Osteoblast (primary cell): Measurements from ENCODE around the gene EVC2. TPM values are rescaled to one million over a fixed set of nuclear protein-coding genes. Genes with fewer than 3 reads are reported as not detected.
A peak's percentile ranks its signal among the peaks of the same experiment; 100 is the strongest.

Experiments
- DNase-seq: peaks from one replicate; pipeline ENCODE4 v3.0.0; 2011; ENCODE audit warnings: low spot score, mixed read lengths; ENCODE audit not compliant: insufficient read length; ENCODE audit errors: missing footprints
- H2AFZ ChIP-seq: 2 replicates; pipeline ENCODE4 v1.6.0; 2011; ENCODE audit warnings: mild to moderate bottlenecking, low read length
- H3K27ac ChIP-seq: 2 replicates; pipeline ENCODE4 v1.5.1; 2011; ENCODE audit warnings: mild to moderate bottlenecking, low read depth, low read length, moderate library complexity
- H3K27me3 ChIP-seq: 2 replicates; pipeline ENCODE4 v1.6.0; 2012; ENCODE audit warnings: mild to moderate bottlenecking, control low read depth, inconsistent platforms, low read length, moderate library complexity; ENCODE audit not compliant: insufficient read depth
- H3K36me3 ChIP-seq: 2 replicates; pipeline ENCODE4 v1.5.1; 2011; ENCODE audit warnings: mild to moderate bottlenecking, low read length, control low read depth, moderate library complexity; ENCODE audit not compliant: insufficient read depth
- H3K4me1 ChIP-seq: 2 replicates; pipeline ENCODE4 v1.5.1; 2011; ENCODE audit warnings: mild to moderate bottlenecking, low read length, control low read depth, moderate library complexity; ENCODE audit not compliant: insufficient read depth
- H3K4me2 ChIP-seq: 2 replicates; pipeline ENCODE4 v1.6.0; 2011; ENCODE audit warnings: mild to moderate bottlenecking, low read length; ENCODE audit not compliant: insufficient read depth
- H3K4me3 ChIP-seq: fragments of 200-600 bp; sonication (generic); 3 replicates; pipeline ENCODE4 v1.5.1; 2012; ENCODE audit warnings: mild to moderate bottlenecking, low read length, inconsistent platforms; ENCODE audit not compliant: insufficient read depth
- H3K79me2 ChIP-seq: 2 replicates; pipeline ENCODE4 v1.6.0; 2012; ENCODE audit warnings: mild to moderate bottlenecking, low read length, control low read depth, inconsistent platforms; ENCODE audit not compliant: insufficient read depth
- H3K9me3 ChIP-seq: 2 replicates; pipeline ENCODE4 v1.5.1; 2011; ENCODE audit warnings: low read depth, low read length, control low read depth
- H4K20me1 ChIP-seq: 2 replicates; pipeline ENCODE4 v1.6.0; 2012; ENCODE audit warnings: mild to moderate bottlenecking, low read length, control low read depth; ENCODE audit not compliant: insufficient read depth
- total RNA-seq: library from RNA; depleted of rRNA; stranded (reverse); fragments of >200 nt; gene quantifications from 2 replicates; pipeline ENCODE4 v1.2.3, GENCODE V29; 2012
- TF ChIP-seq, protein P1 (sequence below): IDR thresholded peaks from 2 replicates; pipeline ENCODE4 v1.5.1; 2011; ENCODE audit warnings: mild to moderate bottlenecking, low read depth, low read length, moderate library complexity; ENCODE audit errors: extremely low read depth

The EVC2 gene, protein sequence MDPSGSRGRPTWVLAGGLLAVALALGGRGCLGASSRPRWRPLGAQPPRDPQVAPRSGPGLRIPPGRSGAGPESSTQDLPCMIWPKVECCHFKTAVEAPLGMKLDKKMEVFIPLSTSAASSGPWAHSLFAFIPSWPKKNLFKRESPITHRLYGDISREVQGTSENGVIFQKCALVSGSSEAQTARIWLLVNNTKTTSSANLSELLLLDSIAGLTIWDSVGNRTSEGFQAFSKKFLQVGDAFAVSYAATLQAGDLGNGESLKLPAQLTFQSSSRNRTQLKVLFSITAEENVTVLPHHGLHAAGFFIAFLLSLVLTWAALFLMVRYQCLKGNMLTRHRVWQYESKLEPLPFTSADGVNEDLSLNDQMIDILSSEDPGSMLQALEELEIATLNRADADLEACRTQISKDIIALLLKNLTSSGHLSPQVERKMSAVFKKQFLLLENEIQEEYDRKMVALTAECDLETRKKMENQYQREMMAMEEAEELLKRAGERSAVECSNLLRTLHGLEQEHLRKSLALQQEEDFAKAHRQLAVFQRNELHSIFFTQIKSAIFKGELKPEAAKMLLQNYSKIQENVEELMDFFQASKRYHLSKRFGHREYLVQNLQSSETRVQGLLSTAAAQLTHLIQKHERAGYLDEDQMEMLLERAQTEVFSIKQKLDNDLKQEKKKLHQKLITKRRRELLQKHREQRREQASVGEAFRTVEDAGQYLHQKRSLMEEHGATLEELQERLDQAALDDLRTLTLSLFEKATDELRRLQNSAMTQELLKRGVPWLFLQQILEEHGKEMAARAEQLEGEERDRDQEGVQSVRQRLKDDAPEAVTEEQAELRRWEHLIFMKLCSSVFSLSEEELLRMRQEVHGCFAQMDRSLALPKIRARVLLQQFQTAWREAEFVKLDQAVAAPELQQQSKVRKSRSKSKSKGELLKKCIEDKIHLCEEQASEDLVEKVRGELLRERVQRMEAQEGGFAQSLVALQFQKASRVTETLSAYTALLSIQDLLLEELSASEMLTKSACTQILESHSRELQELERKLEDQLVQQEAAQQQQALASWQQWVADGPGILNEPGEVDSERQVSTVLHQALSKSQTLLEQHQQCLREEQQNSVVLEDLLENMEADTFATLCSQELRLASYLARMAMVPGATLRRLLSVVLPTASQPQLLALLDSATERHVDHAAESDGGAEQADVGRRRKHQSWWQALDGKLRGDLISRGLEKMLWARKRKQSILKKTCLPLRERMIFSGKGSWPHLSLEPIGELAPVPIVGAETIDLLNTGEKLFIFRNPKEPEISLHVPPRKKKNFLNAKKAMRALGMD
- total RNA-seq = 17.4 and 19.2 TPM in 2 replicates

DNA sequence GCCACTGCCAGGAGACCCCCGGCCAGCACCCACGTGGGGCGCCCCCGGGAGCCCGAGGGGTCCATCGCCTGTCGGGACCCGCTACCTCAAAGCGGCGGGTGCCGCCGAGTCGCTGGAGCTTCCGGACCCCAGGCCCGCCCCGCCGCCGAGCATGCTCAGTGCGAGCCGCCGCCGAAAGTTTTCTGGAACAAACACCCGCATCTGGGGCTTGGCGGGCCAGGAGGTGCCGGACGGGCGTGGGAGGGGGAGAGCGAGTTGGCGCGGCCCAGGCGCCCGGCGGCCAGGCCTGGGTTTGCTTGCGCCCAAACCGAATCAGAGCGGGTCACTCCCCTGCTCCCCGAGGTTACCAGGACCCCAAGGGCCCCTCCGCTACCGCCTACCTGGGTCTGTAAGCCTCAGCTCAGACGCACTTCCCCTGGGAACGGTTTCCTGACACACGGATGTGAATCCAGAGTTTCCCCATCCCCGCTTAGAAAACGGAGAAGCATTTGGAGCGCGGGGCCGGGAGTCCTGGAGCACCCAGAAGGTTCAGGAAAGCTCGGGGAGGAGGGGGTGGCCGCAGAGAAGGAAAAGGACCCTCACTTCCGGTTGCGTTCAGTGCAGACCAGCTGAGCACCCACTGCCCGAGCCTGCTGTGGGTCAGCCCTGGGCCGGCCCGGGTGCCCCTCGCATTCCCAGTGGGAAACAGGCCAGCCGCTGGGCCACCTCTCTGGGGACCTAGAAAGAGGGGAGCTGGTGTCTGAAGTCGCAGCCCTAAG is at the start of gene EVC2:
TSS of gene EVC2 (minus strand) at position 111 of the 758 bp plus-strand sequence. CDS start at position 65, 46 bp downstream.
- H3K27ac ChIP-seq = peak within 1 kb of the TSS; percentile 66
- H2AFZ ChIP-seq = peak within 1 kb of the TSS; percentile 96
- TF ChIP-seq, protein P1, sequence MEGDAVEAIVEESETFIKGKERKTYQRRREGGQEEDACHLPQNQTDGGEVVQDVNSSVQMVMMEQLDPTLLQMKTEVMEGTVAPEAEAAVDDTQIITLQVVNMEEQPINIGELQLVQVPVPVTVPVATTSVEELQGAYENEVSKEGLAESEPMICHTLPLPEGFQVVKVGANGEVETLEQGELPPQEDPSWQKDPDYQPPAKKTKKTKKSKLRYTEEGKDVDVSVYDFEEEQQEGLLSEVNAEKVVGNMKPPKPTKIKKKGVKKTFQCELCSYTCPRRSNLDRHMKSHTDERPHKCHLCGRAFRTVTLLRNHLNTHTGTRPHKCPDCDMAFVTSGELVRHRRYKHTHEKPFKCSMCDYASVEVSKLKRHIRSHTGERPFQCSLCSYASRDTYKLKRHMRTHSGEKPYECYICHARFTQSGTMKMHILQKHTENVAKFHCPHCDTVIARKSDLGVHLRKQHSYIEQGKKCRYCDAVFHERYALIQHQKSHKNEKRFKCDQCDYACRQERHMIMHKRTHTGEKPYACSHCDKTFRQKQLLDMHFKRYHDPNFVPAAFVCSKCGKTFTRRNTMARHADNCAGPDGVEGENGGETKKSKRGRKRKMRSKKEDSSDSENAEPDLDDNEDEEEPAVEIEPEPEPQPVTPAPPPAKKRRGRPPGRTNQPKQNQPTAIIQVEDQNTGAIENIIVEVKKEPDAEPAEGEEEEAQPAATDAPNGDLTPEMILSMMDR = no peak
- peak within 1 kb of the TSS; percentile 87 for H3K4me3 ChIP-seq
- peak within 1 kb of the TSS; percentile 91 for H3K4me2 ChIP-seq
- peaks cover 38% of the 10 kb centered on the region for H3K4me1 ChIP-seq
- DNase-seq = peak; percentile 96
- H3K36me3 ChIP-seq = no peaks in the 10 kb centered on the region
- peaks cover 32% of the 10 kb centered on the region for H4K20me1 ChIP-seq
- H3K27me3 ChIP-seq = no peaks in the 10 kb centered on the region
- peaks cover 53% of the 10 kb centered on the region for H3K79me2 ChIP-seq
- H3K9me3 ChIP-seq = no peaks in the 10 kb centered on the region

DNA sequence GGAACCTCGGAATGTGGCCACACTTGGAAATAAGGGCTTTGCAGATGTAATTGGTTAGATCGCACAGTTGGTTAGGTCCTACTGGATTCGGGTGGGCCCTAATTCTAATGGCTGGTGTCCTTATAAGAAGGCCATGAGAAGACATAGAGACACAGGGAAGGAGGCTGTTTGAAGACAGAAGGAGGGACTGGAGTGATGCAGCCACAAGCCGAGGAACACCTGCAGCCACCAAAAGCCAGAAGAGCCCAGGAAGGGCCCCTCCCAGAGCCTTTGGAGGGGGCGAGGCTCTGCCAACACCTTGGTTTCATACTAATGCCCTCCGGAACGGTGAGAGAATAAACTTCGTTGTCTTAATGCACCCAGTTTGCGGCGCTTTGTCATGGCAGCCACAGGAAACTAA is 49.6 kb upstream of the EVC2 start:
- Histone ChIP-seq H4K20me1 (peaks cover 3% of the 10 kb centered on the region), H3K9me3 (no peaks in the 10 kb centered on the region), H3K4me2 (no peak overlapping the region), H3K27me3 (no peaks in the 10 kb centered on the region), H3K27ac (peak overlapping the region; percentile 88), H3K79me2 (peaks cover 15% of the 10 kb centered on the region), H3K36me3 (peaks cover 60% of the 10 kb centered on the region), H3K4me3 (no peak overlapping the region), H2AFZ (no peak overlapping the region), H3K4me1 (peaks cover 31% of the 10 kb centered on the region)
- TF ChIP-seq, protein P1 = no peak
- DNase-seq = no peak

DNA sequence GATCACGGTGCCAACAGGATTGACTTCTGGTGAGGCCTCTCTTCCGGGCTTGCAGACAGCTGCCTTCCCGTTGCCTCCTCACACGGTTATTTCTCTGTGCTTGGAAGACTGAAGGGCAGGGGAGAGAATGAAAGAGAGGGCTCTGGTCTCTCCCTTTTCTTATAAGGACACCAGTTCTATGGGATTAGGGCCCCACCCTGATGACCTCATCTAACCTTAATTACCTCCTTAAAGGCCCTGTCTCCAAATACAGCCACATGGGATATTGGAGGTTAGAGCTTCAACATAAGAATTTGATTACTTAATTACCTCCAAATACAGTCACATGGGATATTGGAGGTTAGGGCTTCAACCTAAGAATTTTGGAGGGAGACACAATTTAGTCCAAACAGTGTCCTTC is 49.2 kb upstream of the EVC2 start:
- TF ChIP-seq, protein P1 = no peak

More for the DNA sequence above, 49.2 kb upstream of the EVC2 start:
- H3K36me3 ChIP-seq = peaks cover 64% of the 10 kb centered on the region
- peak overlapping the region; percentile 88 for H3K27ac ChIP-seq
- no peak overlapping the region for H2AFZ ChIP-seq
- peaks cover 15% of the 10 kb centered on the region for H3K79me2 ChIP-seq
- no peak overlapping the region for H3K4me2 ChIP-seq
- H3K4me3 ChIP-seq = no peak overlapping the region
- no peaks in the 10 kb centered on the region for H3K9me3 ChIP-seq
- peaks cover 35% of the 10 kb centered on the region for H3K4me1 ChIP-seq
- no peak for DNase-seq
- H3K27me3 ChIP-seq = no peaks in the 10 kb centered on the region
- peaks cover 3% of the 10 kb centered on the region for H4K20me1 ChIP-seq
